ENCODE results near the gene NBL1.
"Not testable (repeated sequence)": the region's sequence is repeated elsewhere in the genome, so short reads cannot be mapped to it uniquely, and the experiment has no call there.

Gene NBL1

DNA sequence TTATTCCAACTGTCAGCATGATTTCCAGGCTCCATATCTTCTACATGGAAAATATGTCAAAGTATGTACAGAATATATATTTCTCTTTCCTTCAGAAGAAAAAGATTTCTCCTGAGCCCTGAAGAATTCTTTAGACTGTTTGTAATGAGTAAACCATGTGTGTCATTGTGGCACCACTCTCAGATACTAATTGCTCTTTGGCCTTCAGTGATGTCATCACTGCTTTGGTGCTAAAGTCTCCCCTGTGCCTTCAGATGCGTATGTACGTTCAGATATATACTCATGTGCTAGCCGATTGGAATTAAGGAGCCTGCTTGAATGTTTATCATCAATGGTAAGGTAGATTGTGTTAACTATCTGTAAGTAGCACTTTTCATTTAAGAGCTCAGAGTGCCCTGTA, 20.6 kb upstream of the NBL1 start:
- no peak for DNase-seq

GRCh38 chr1:19625291-19625937, 18.7 kb upstream of the NBL1 start:
- DNase-seq: no peak

GRCh38 chr1:19628879-19629278, 15.2 kb upstream of the NBL1 start:
- no peak for DNase-seq

DNA sequence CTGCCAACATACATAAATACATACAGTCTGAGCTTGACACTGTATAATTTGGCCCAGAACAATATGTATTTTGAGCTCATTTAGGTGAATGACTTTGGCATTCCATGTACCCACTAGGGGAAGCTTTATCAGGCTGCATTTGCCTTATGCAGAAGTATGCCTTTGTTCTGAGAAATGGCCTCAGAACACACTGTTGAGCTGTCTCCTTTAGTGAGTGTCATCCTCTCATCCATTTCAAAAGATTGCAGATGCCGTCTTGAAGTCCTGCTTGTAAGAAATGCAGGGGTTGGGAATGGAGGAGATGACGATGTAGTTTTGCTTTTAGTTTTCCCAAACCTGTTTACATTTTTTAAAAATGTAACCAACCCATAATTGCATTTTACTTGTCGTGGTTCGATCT, 14.8 kb upstream of the NBL1 start:
- no peak for DNase-seq

GRCh38 chr1:19630192-19630591, 13.9 kb upstream of the NBL1 start:
- not testable (repeated sequence) for DNase-seq

DNA sequence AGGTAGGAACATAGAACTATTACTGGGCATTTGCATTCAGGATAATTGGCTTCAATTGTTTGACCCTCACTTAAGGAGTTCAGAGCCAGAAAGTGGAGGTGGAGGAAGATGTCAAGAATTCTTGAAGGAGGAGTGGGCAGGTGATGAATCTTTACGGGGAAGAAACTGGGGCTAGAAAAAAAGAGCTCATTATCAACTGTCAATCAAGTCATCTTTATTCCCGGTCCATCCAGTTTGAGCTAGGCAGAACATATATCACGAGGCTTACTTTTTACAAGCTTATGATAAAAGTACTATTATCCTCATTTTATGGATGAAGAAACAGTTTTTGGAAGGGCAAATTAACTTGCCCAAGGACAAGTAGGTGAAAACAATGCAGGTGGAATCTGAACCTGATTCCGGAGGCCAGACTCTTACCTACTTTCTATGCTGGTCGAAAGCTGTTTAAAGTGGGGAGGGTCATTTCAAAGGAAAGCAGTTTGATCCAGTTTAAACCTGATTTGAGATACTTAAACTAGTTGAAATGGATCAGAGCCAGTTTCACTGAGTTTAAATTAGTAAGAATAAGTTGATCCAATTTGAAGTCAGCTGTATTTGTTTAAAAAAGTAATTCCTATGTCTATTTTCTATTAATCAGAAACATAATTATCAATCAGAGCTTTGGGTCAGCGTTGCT, 13.3 kb upstream of the NBL1 start:
- DNase-seq: no peak

DNA sequence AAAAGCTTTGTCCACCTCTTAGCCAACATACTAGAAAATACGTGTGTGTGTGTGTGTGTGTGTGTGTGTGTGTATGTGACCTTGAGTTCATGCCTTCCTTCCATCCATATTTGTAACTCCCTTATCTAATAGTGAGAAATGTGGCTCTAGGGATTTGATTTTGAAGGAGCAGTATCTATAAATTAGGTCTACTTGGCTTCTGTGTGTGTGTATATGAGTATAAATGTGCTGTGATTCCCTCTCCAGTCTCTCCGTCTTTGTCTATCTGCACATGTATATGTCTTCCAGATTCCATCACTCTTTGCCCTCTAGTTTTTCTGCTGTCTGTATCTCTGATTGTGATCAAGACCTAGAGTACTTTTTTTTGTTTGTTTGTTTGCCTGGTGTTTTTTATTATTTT, 11.9 kb upstream of the NBL1 start:
- DNase-seq: no peak

- DNase-seq: no peak
Measured at GRCh38 chr1:19633106-19633505, 11.0 kb upstream of the NBL1 start.

- DNase-seq: not testable (repeated sequence)
Measured at GRCh38 chr1:19635064-19635463, 9.0 kb upstream of the NBL1 start.

GRCh38 chr1:19635646-19636045, 8.5 kb upstream of the NBL1 start:
- no peak for DNase-seq

DNA sequence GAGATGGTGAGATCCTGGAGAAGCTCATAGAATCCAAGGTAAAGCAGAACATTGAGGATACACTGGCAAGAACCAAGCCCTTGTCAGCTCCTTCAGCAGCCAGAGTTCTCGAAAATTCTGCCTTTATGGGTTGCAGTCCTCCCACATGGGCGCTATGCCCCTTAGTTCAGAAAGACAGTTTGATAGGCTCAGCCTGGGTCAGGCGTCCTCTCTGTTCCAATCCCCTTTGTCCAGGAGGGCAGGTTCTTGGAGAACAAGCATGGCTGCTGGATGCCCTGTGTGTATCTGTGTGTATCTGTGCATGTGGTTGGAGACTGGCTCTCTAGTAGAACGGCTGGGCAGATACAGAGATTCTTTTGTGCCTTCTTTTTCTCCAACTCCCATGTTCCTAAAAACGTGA, 8.0 kb upstream of the NBL1 start:
- DNase-seq: no peak

DNA sequence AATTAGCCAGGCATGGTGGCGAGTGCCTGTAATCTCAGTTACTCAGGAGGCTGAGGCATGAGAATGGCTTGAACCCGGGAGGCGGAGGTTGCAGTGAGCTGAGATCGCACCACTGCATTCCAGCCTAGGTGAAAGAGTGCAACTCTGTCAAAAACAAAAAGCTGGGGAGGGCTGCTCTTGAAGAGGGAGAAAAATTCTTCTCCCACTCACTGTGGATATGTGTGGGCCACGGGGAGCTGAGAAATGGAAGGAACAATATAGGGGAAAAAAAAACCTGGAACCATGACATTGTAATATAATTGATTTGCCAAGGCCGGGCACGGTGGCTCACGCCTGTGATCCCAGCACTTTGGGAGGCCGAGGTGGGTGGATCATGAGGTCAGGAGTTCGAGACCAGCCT, 7.4 kb upstream of the NBL1 start:
- DNase-seq: not testable (repeated sequence)

- no peak for DNase-seq
Measured at GRCh38 chr1:19637606-19638005, 6.5 kb upstream of the NBL1 start.

DNA sequence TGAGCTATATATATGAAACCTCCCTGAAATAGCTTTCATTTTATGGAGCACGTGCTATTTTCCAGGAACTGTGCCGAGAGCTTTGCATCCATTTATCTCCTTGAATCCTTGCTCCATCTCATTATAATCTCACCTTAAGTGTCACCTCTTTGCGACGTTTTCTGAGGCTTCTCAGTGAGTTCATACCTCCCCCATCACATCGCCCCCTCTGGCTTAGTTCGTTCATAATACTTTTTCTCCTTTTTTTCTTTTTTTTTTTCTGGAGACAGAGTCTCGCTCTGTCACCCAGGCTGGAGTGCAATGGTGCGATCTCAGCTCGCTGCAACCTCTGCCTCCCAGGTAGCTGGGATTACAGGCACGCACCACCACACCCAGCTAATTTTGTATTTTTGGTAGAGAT, 4.9 kb upstream of the NBL1 start:
- not testable (repeated sequence) for DNase-seq

DNA sequence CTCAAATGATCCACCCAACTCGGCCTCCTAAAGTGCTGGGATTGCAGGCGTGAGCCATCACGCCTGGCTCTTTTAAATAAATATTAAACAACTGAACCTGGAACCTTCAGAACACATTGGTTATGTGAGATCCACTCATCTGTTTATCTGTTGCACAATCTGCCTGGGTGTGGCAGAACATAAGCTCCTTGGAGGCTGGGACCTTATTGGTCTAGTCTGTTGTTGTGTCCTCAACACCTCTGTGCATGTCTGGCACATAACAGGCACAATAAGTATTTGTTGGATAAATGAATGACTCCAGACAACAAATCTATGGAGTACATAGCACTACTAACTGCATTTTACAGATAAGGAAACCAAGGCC, 4.1 kb upstream of the NBL1 start:
- no peak for DNase-seq

DNA sequence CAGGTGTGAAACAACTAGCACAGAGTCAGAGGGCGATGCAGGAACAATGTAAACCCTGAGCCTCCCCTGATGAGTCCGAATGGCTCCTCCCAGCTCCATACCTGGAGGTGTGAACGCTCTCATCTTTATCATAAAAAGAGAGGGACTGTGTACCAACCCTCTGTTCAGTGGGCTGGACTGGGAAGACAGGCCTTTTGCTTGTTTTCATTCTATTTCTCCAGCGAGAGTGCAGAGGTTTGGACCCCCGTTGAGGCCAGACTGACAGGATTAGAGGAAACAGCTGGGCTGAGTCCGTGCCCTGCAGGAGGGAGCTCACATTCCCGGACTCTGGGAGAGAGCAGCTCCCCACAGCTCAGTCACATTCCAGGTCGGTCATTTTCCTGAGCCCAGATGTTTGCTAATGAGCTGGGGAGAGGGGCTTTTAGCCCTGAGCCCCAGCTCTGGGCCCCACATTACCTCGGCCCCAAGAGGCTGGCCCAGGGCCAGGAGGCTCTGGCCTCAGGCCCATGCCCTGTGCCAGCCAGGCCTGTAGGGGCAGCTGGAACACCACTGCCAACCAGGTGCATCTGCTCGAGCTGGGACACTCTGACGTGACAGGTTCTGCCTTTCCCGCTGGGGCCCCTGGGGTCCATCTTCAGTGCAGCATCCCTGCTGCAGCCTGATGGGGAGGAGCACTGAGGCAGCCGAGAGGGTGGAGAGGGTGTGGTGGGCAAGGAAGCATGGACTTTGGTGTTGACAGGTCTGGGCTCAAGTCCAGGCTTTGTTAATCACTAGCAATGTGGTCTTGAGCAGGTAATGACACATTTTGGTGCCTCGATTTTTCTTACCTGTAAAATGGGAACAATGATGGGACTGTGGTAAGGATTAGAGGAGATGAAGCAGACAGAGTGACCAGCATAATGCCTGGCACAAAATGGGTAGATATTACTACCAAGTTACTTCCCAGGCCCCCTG, 3.5 kb upstream of the NBL1 start:
- DNase-seq: no peak

DNA sequence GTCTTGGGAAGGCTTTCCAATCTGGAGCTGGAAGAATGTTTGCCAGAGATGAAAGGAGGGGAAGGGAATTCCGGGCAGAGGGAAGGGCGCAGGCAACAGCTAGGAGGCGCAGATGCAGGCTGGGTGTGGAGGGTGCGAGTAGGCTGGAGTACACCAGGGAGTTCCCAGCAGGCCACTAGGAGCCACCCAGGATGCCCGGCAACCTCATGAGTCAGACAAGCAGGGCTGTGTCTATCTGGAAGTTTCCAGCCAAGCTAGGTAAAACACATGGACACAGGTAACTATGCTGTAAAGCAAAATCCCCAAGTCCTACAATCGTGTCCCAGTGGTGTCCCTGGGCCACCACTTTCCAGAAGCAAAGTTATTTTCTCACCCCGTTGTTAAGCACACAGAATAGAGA, 990 bp upstream of the NBL1 start:
- DNase-seq: no peak

DNA sequence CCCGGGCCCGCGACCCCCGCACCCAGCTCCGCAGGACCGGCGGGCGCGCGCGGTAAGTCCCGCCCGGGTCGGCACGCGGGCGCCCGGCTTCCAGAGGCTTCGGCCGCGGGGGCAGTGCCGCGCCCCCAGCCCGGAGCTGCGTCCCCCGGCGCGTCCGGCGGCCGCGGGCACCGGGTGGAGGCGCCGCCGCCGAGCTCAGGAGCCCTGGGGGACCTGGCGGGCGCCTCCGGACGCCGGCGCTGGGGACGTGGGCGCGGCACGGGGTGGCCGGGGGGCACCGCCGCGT, 227 bp downstream of the NBL1 start:
- DNase-seq: no peak

GRCh38 chr1:19644681-19645410, 735 bp downstream of the NBL1 start:
- DNase-seq: no peak

- no peak for DNase-seq
Measured at GRCh38 chr1:19645411-19646251, 1.5 kb downstream of the NBL1 start.

GRCh38 chr1:19646377-19647319, 2.5 kb downstream of the NBL1 start:
- no peak for DNase-seq
